NOMO-1 (cell line): ENCODE data around the gene CBLL1.
A peak's percentile ranks its signal among the peaks of the same experiment; 100 is the strongest.

Experiments
- DNase-seq, 2 experiments: peaks; one replicate each; lab custom pipeline; 2025; ENCODE audit not compliant: unreplicated experiment in 2 of 2; lab: John Stamatoyannopoulos, UW

The CBLL1 gene, protein sequence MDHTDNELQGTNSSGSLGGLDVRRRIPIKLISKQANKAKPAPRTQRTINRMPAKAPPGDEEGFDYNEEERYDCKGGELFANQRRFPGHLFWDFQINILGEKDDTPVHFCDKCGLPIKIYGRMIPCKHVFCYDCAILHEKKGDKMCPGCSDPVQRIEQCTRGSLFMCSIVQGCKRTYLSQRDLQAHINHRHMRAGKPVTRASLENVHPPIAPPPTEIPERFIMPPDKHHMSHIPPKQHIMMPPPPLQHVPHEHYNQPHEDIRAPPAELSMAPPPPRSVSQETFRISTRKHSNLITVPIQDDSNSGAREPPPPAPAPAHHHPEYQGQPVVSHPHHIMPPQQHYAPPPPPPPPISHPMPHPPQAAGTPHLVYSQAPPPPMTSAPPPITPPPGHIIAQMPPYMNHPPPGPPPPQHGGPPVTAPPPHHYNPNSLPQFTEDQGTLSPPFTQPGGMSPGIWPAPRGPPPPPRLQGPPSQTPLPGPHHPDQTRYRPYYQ

DNA sequence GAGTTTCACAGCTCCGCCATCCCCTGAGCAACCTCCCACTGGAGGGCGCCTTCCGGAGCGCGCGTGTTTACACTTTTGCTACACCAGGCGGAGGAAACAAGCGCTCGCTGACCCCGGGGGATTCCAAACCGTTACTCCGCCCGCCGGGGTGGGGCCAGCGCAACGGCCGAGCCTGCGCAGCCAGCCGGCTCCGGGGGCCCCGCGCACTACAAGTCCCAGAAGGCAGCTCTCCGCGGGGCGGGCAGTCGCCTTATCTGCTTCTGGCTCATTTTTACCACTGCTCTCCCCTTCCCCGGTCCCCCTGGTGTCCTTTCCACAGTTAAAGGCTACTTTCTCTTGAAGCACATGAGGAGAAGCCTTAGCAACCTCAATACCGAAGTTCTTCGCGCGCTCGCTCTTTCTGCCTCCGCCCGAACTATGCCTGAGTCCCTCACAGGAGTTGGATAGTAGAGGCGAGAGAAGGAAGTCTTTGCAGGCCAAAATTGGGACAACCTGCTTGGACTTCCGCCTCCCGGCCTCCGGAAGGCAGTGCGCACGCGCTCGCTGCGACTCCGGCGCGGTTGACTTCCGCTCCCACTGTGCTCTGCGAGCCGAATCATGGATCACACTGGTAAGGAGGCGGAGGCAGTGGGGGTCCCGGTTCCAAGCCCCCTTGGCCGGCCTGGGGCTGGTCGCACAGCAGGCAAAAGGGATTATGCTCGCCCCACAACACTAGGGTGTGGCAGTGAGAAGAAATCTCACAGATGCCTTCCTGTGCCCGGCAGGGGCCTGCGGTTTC lies at the start of gene CBLL1:
Gene CBLL1, plus strand, starts transcription at position 576 of the 778 bp plus-strand sequence. Its CDS starts 22 bp downstream, at position 598.
- DNase-seq, result peak; percentile 73 to 86

DNA sequence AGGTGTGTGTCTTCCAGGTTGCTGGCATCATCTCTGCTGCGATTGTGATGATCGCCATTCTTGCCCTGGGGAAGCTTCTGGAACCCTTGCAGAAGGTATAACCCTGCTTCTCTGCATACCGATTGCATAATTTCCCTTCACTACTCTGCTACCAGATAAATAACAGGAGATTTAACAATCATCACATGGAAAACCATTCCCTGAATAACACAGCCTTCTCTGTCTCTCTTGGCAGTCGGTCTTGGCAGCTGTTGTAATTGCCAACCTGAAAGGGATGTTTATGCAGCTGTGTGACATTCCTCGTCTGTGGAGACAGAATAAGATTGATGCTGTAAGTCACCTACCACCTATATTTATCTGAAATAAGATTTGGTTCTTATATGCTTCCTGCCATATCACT lies 49.6 kb upstream of the CBLL1 start:
- no peak for DNase-seq

DNA sequence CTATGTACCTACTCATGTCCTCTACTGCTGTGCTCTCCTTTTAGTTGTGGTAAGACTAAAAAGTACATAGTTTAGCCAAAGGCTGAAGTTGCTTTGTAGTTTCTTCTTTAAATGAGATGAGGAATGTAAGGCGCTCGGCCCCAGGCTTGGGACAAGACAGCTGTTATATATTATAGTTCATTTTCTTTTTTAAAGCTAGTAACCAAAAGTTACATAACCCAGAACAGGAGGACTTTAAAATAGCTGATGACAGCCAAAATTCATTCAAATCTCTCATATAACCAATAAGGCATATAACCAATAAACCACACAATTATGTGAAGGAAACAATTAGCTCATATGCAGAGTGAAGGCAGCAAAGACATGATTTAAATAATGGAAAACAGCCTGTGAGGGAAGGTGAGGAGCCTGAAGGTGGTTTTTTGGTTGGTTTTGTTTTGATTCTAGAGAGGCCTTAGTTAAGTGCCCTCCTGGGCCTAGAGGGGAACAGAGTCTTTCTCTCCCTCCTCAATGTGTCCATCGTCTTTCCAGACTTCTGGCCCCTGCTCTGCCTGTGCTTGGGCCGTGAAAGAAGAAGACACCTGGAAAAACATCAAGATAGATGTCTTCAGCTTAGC lies 47.5 kb upstream of the CBLL1 start:
- no peak for DNase-seq

DNA sequence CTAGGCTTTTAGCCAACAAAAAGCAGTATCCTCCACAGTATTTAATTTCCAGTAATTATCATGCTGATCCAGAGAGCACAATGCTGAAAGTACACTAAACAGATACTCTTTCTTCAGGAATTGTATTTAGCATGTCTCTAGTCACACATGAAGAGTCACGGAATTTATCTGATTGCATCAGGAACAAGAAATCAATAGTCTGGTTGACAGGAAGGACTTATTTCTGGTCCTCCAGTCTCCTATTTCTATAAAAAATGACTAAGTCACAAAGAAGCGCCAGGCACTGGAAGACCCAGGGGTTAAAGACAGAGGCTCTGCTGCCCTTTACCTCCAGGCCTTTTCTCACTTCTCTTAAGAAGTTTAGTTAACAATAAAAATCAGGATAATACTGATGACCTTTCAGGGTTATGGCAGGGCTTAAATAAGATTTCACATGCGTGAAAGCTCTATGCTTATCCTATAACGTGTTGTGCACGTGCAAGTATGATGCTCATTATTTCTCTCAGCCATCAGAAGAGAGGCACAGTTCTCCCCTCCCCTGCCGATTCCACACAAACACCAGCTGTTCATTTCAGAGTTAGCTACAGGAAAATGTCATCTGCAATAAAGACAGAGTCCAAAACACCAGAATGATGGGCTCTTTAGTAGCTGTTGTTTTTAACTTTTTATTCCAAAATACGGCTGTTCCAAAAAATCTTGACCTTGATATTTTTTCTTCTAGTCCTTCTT lies 46.5 kb upstream of the CBLL1 start:
- DNase-seq, result no peak

DNA sequence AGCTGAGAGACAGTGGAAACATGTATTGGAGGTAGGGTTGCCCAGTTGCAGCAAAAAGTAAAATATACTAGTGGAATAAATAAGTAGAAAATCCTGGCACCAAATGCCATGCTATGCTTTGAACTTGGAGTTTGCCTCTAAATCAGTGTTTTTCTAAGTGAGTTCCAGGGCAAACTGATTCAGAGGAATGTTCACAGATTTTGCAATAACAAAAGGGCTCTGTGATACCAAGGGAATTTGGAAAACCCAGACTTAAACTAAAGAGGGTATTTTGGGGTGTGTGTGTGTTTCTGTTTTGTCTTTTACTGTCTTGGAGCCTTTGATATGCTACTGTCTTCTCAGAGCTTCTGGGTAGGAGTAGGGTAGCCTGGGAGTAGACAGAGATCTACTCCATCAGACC lies 43.4 kb upstream of the CBLL1 start:
- no peak for DNase-seq

DNA sequence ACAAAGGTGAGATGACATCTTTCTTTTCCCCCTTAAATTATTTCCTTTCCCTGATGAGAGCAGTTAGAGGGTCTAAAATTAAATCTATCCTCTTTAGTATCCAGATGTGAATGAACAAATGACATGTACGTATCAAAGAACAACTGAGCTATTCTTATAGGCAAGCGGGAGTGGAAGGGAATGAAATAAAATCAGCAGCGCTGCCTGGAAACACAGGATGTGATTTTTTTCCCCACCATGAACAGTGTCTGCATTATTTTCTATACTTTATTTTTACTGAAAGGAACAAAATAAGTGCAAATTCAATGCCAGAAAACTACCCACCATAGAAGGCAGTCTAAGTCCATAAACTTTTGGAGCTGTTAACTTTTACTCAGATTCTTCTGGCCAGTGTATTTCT lies 42.8 kb upstream of the CBLL1 start:
- DNase-seq, result no peak

DNA sequence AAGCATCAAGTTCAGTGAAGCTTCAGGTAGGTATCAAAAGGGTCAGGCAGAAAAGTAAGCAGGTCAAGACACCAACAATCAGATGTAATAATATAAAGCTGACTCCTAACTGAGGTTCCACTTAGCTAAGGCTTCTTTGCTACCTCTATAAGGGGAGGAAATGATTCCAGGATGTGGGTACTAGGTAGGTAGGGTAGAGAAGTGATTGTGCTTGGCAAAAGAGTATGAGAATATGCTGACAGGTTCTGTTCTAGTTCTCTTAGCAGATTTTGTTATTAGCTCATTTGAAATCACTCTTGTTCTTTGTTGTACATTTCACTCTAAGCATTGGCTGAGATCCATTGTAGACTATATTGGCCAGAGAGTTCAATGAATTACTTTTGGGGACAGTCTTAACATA lies 40.7 kb upstream of the CBLL1 start:
- DNase-seq, result no peak

DNA sequence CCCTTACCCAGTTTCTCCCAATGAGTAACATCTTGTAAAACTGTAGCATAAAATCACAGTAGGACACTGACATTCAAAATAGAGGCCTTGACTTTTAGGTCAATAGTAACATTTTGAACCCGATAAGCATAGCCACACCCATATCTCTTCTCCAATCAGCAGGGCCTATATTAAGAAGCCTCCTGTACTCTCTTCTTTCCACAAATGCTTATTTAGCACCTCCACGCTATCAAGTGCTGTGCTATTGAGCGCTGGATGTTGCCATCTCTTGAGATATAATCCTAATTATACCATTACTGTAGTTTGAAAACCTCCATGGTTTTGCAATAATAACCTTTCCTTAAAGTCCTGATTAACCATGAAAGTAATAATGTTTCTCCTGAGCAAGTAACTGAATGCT lies 40.1 kb upstream of the CBLL1 start:
- no peak for DNase-seq

DNA sequence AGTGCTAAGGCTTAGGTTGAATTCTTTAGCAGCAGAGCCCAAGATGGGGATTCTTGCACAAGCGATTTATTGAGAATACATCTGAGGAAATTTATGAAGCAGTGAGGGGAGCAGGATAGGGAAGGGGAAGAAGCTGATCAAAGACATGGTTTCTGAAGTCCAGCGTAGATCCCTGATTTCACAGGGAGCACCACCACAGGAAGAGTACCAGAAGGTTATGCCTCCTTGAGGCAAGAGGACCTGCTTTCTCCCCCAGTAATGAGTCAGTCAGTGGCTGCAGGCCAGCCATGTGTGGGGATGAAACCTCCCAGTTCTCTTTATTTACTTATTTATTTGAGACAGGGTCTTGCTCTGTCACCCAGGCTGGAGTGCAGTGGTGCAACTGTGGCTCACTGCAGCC lies 35.0 kb upstream of the CBLL1 start:
- DNase-seq, result no peak

DNA sequence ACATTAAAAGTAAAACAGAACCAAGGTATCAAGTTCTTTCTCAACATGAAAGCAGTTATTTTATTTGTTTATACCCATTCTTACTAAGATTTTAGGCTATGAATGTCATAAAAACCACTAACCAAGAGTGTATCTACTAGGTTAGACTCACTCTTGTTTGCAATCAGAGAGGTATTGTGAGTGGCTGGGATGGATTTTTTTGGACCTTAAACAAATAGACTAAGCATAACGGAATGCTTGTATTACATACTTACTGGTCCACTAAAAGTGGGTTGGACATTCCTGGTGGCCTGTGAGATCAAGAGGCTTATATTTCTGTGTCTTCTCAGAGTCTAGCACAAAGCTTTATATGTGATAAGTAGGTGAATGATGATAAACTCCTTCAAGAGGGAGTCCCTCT lies 32.6 kb upstream of the CBLL1 start:
- no peak for DNase-seq

DNA sequence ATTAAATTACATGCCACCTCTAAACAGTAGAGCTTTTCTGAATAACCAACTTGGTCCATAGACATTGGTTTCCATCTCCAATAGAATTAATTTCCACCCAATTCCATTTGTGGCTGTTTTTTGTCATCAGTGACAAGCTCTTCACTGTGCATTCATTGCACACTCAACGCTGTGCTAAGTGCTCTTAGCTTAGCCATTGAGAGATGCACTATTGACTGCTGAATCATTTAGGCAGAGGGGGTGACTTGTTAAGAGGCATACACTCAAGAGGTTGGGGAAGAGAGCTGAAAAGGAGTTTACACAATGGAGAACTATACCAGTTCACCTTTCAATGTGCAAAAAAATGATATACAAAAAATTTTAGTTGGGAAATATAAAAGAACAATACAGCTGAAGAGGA lies 31.9 kb upstream of the CBLL1 start:
- no peak for DNase-seq

DNA sequence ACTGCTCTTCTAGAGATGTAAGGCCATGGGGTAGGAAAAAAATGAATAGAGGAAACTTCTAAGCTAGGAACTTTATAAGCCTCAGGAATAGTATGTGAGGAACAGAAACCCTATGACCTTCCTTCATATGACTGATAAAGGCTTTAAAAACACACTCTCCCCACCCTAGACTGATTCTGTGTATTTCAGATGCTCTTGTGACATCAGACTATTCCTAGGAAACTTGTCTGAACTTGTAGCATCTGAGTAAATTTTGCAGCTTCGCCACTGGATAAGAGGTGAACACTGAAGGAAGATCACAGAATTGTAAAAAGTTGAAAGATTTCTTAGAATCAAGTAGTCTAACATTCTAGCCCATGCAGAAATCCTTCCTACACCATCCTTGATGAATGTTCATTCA lies 31.0 kb upstream of the CBLL1 start:
- DNase-seq, result no peak

DNA sequence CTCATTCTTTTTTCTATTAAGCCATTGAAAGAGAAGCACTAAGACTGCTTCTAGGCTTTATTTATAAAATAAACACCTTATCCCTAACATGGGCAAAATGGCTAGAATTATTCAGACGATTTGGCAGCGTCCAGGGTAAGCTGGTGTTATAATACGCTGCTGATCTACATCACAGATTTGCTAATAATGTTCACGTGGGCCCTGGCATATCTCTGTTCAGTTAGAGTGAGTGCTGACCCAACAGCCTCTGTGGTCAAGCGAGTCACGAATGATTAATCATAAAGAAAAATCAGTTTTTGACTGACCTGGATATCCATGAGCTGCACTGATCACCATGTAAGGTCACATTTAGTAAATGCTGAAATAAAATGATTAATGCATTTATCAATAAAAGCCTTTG lies 28.4 kb upstream of the CBLL1 start:
- no peak for DNase-seq

DNA sequence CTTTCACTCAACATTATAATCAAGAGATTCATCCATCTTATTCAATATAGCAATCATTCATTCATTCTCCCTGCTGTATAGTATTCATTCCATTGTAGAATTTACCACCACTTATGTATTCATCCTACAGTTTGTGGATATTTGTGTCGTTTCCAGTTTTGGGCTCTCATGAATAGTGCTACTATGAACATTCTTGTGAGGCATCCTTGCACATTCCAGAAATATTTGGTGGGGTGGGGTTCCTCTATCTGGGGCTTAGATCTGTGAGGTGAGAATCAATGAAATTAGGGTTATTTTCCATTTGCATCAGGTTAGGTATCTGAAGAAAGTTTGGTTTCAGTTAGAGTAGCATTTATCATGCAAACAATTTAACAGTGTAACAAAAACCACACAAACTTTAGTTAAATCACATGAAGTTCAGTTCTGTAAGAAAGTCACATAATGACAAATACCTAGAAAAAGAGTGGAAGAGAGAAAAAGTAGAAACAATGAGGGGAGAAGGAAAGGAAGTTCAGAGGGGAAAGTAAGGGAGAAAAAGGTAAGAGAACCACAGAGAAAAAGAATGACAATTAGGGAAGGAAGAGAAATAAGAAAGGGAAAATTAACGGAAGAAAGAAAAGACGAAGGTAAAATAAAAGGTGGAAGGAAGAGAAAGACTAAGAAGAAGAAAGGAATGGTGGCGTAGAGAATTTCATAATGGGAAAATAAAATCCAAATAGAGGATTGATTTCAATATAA lies 25.3 kb upstream of the CBLL1 start:
- DNase-seq, result no peak

DNA sequence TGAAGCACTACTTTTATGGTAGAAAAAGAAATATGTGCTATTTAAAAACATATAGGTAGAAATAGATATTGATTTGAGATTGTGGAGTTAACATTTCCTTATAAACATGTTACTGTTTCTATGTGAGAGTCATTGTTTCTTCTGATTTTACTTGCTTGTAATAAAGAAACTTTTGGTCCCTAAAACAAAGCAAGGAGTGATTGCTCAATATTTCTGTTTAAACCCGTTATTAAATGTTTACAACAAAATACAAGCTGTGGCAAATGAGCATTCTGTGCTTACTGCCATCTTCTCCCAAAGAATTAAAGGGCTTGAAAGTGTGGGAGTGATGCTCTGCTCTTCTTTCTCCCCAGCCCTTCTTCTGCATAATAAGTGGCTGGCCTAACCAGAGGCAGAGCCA lies 22.7 kb upstream of the CBLL1 start:
- no peak for DNase-seq

DNA sequence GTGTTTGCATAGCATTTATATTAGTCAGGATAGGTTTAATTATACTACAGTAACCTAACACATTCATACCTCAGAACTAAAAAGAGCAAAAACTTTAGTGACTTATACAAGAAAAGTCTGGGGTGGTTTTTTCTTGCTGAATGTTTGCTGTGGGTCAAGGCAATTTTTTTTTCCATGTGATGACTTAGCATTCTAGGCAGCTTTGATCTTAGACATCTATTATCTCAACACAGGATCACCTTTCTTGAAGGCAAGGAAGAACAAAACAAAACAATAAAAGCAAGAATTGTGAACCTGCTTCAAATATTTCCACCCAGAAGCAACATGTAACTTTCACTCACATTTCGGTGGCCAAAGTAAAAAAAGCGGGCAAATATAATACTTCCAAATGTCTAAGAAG lies 20.7 kb upstream of the CBLL1 start:
- DNase-seq, result no peak

DNA sequence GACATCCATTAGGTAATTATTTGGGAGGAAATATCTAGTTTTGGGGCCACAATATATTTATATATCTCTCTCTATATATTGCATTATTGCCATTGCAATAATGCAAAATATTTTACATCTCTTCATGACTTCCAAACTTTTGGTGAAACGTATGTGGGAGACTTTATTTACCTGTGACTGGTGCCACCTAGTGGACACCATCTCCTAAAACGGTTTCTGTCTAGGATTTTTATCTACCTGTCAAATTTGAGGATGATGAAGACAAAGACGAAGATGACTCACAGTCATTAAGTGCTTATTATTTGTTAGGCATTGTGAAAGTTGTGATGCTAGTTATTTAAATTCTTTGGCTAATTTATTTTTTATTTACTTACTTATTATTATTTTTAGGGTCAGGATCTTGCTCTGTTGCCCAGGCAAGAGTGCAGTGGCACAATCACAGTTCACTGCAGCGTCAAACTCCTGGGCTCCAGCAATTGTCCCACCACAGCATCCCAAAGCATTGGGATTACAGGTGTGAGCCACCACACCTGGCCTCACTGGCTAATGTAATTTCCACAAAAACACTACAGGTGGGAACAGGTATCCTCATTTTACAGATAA lies 18.7 kb upstream of the CBLL1 start:
- DNase-seq, result peak in 1 of 2 experiments; percentile 13

DNA sequence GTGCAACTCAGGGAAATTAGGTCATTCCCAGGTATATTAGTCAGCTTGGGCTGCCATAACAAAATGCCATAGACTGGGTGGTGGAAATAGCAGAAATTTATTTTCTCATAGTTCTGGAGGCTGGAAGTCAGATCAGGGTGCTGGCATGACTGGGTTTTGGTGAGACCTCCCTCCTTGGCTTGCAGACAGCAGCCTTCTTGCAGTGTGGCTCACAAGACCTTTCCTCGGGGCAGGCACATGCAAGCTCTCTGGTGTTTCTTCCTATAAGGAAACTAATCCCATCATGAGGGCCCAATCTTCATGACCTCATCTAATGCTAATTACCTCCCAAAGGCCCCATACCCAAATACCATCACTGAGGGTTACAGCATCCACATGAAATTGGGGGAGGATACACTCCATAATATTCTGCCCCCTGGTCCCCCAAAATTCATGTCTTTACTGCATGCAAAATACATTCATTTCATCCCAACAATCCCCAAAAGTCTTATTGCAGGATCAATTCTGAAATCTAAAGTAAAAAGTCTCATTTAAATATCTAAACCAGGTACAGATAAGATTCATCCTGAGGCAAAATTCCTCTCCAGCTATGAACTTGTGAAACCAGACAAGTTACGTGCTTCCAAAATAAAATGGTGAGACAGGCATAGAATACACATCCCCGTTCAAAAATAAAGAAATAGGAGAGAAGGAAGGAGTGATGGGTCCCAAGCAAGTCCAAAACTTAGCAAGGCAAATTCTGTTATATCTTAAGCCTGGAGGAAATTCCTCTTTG lies 17.4 kb upstream of the CBLL1 start:
- no peak for DNase-seq

DNA sequence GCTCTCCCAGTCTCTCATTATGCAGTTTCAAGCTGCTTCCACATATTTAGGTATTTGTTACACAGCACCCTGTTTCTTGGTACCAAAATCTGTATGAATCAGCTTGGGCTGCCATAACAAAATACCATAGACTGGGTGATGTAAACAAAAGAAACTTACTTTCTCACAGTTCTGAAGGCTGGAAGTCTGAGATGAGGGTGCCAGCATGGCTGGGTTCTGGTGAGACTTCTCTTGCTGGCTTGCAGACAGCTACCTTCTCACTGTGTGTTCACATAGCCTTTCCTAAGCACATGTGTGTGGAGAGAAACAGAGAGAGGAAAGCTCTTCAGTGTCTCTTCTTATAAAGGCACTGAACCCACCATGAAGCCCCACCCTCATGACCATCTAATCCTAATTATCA lies 15.7 kb upstream of the CBLL1 start:
- DNase-seq, result no peak
